HG03039 (cell line): ENCODE data around the gene POLA2.

Experiments used
- ATAC-seq: cut with Tn5 transposase; IDR thresholded peaks from one replicate; pipeline ENCODE4 v1.9.1; 2021; ENCODE audit warnings: mild to moderate bottlenecking, moderate library complexity; ENCODE audit not compliant: unreplicated experiment

POLA2 gene

GRCh38 chr11:65280646-65281045 is 18.9 kb downstream of the POLA2 start:
- ATAC-seq, result no peak

GRCh38 chr11:65286686-65287085 is 24.9 kb downstream of the POLA2 start:
- ATAC-seq, result no peak

GRCh38 chr11:65287601-65288000 is 25.8 kb downstream of the POLA2 start:
- ATAC-seq, result no peak

GRCh38 chr11:65288706-65289536 is 27.2 kb downstream of the POLA2 start:
- ATAC-seq, result no peak

GRCh38 chr11:65290448-65291165 is 28.8 kb downstream of the POLA2 start:
- ATAC-seq, result no peak

- no peak for ATAC-seq
Observed at GRCh38 chr11:65291613-65292012, 29.9 kb downstream of the POLA2 start.

GRCh38 chr11:65292890-65293289 is 31.1 kb downstream of the POLA2 start:
- ATAC-seq, result no peak

- no peak for ATAC-seq
Observed at GRCh38 chr11:65293909-65294381, 32.2 kb downstream of the POLA2 start.

GRCh38 chr11:65295001-65295400 is 33.2 kb downstream of the POLA2 start:
- ATAC-seq, result no peak

GRCh38 chr11:65295571-65296341 is 34.0 kb downstream of the POLA2 start:
- no peak for ATAC-seq

GRCh38 chr11:65297026-65297672 is 35.4 kb downstream of the POLA2 start:
- no peak for ATAC-seq

- no peak for ATAC-seq
Observed at GRCh38 chr11:65298131-65298535, 36.4 kb downstream of the POLA2 start.

GRCh38 chr11:65298655-65299179 is 37.0 kb downstream of the POLA2 start:
- no peak for ATAC-seq

- no peak for ATAC-seq
Observed at GRCh38 chr11:65300621-65301275, 39.0 kb downstream of the POLA2 start.

GRCh38 chr11:65301491-65302329 is 39.9 kb downstream of the POLA2 start:
- ATAC-seq, result no peak

GRCh38 chr11:65303555-65303954 is 41.8 kb downstream of the POLA2 start:
- ATAC-seq, result no peak

- no peak for ATAC-seq
Observed at GRCh38 chr11:65304110-65304509, 42.3 kb downstream of the POLA2 start.

- ATAC-seq, result no peak
Observed at GRCh38 chr11:65304613-65305012, 42.9 kb downstream of the POLA2 start.
